H1 (cell line): ENCODE results near the gene CERT1. TPM values are rescaled to one million over a fixed set of nuclear protein-coding genes. Genes with fewer than 3 reads are reported as not detected.

Experiments used
- CTCF ChIA-PET: fragments of 300-600 bp; sonication (Branson Sonifier 250); formaldehyde crosslinking; loops from one replicate; lab custom pipeline; 2021; ENCODE audit not compliant: partially characterized antibody; lab: Charles Lee
- POLR2A ChIA-PET: fragments of 300-600 bp; sonication (Branson Sonifier 250); formaldehyde crosslinking; loops from one replicate; lab custom pipeline; 2021; ENCODE audit warnings: inconsistent platforms; ENCODE audit not compliant: partially characterized antibody; lab: Charles Lee
- DNase-seq, 2 experiments: peaks; one replicate each; pipeline versions ENCODE4 v3.0.0 to v3.0.0-alpha.2; 2010 to 2022; ENCODE audit warnings: low spot score in 2 of 2, low read depth in 1 of 2, mixed read lengths in 1 of 2
- FAIRE-seq: peaks from 2 replicates; lab custom pipeline; 2011; peaks lifted over from hg19 to GRCh38; lab: Jason Lieb, UNC
- H2AFZ ChIP-seq: 2 replicates; pipeline ENCODE4 v1.8.1; 2012; ENCODE audit warnings: low read length, inconsistent platforms
- H2AK5ac ChIP-seq: 2 replicates; pipeline ENCODE4 v1.6.1; 2013; ENCODE audit warnings: low read depth, low read length
- H2BK120ac ChIP-seq: replicated peaks from 2 replicates; pipeline ENCODE3; 2013; ENCODE audit warnings: low read depth, low read length, inconsistent platforms
- H2BK12ac ChIP-seq: 2 replicates; pipeline ENCODE4 v1.6.1; 2013; ENCODE audit warnings: low read depth, low read length
- H2BK15ac ChIP-seq: 2 replicates; pipeline ENCODE4 v1.6.1; 2013; ENCODE audit warnings: low read length
- H2BK20ac ChIP-seq: 2 replicates; pipeline ENCODE4 v1.6.1; 2013; ENCODE audit warnings: low read length
- H2BK5ac ChIP-seq: 2 replicates; pipeline ENCODE4 v1.6.1; 2013; ENCODE audit warnings: low read depth, low read length
- H3K14ac ChIP-seq: 2 replicates; pipeline ENCODE4 v1.6.1; 2013; ENCODE audit warnings: inconsistent platforms; ENCODE audit not compliant: insufficient read length
- H3K18ac ChIP-seq: 2 replicates; pipeline ENCODE4 v1.6.1; 2013; ENCODE audit warnings: low read length; ENCODE audit errors: extremely low read depth
- H3K23ac ChIP-seq: 2 replicates; pipeline ENCODE4 v1.6.1; 2013; ENCODE audit warnings: inconsistent platforms; ENCODE audit not compliant: insufficient read length
- H3K23me2 ChIP-seq: 2 replicates; pipeline ENCODE4 v1.6.1; 2013; ENCODE audit warnings: low read depth, low read length
- H3K27ac ChIP-seq: 2 replicates; pipeline ENCODE4 v1.6.1; 2011; ENCODE audit warnings: low read depth, low read length, inconsistent platforms
- H3K27me3 ChIP-seq, 4 experiments: replicated peaks in 1 of 4; 1 replicate in 1 of 4; 2 replicates in 3 of 4; pipeline versions ENCODE4 v1.6.1 to v1.8.1; 2011 to 2013; ENCODE audit warnings: low read length in 3 of 4, mild to moderate bottlenecking in 3 of 4, inconsistent platforms in 2 of 4, mixed read lengths in 2 of 4, moderate library complexity in 1 of 4; ENCODE audit not compliant: control insufficient read depth in 3 of 4, insufficient read depth in 3 of 4; ENCODE audit errors: extremely low read depth in 1 of 4
- H3K36me3 ChIP-seq, 4 experiments: 2 replicates each; pipeline versions ENCODE4 v1.6.1 to v1.8.1; 2011 to 2013; ENCODE audit warnings: mild to moderate bottlenecking in 4 of 4, low read length in 3 of 4, moderate library complexity in 2 of 4, control low read depth in 1 of 4, inconsistent platforms in 1 of 4; ENCODE audit not compliant: insufficient read depth in 4 of 4, control insufficient read depth in 2 of 4
- H3K4ac ChIP-seq: replicated peaks from 2 replicates; pipeline ENCODE3; 2013; ENCODE audit warnings: low read length, low read depth, mixed read lengths, inconsistent platforms; ENCODE audit not compliant: insufficient read length
- H3K4me1 ChIP-seq, 4 experiments: replicated peaks in 1 of 4; 1 replicate in 1 of 4; 2 replicates in 3 of 4; pipeline versions ENCODE4 v1.6.1 to v1.8.1; 2011 to 2013; ENCODE audit warnings: low read length in 3 of 4, inconsistent platforms in 2 of 4, mixed read lengths in 1 of 4; ENCODE audit not compliant: insufficient read depth in 4 of 4, control insufficient read depth in 3 of 4
- H3K4me2 ChIP-seq, 2 experiments: 2 replicates each; pipeline versions ENCODE4 v1.6.1 to v1.8.1; 2011 to 2013; ENCODE audit warnings: low read depth in 2 of 2, low read length in 2 of 2, control low read depth in 1 of 2, inconsistent platforms in 1 of 2, mild to moderate bottlenecking in 1 of 2; ENCODE audit not compliant: insufficient read depth in 1 of 2
- H3K4me3 ChIP-seq, 4 experiments: fragments of 200-600, 300-600 bp in 1 of 4; sonication (generic), shearing (Covaris generic), sonication (Bioruptor Twin) in 1 of 4; 2 replicates each; pipeline versions ENCODE4 v1.5.1 to v1.8.1; 2011 to 2016; ENCODE audit warnings: low read length in 4 of 4, low read depth in 3 of 4, control low read depth in 2 of 4, inconsistent platforms in 2 of 4, mild to moderate bottlenecking in 2 of 4, mixed read lengths in 1 of 4, moderate library complexity in 1 of 4; ENCODE audit not compliant: insufficient read depth in 2 of 4; ENCODE audit errors: extremely low read depth in 1 of 4
- H3K56ac ChIP-seq: replicated peaks from 2 replicates; pipeline ENCODE3; 2013; ENCODE audit warnings: low read depth, mild to moderate bottlenecking, mixed read lengths, low read length, inconsistent platforms; ENCODE audit not compliant: insufficient read length
- H3K79me1 ChIP-seq: 2 replicates; pipeline ENCODE4 v1.6.1; 2013; ENCODE audit warnings: low read depth, low read length, control low read depth
- H3K79me2 ChIP-seq, 2 experiments: 2 replicates each; pipeline versions ENCODE4 v1.6.1 to v1.8.1; 2012 to 2013; ENCODE audit warnings: low read length in 2 of 2, mild to moderate bottlenecking in 2 of 2, inconsistent platforms in 1 of 2; ENCODE audit not compliant: insufficient read depth in 2 of 2, control insufficient read depth in 1 of 2
- H3K9ac ChIP-seq, 4 experiments: replicated peaks in 1 of 4; 1 replicate in 1 of 4; 2 replicates in 3 of 4; pipeline versions ENCODE4 v1.6.1 to v1.8.1; 2011 to 2013; ENCODE audit warnings: low read depth in 3 of 4, low read length in 3 of 4, control low read depth in 2 of 4, mild to moderate bottlenecking in 2 of 4, moderate library complexity in 2 of 4, inconsistent platforms in 1 of 4; ENCODE audit errors: extremely low read depth in 1 of 4
- H3K9me3 ChIP-seq, 2 experiments: 2 replicates each; pipeline versions ENCODE4 v1.6.1 to v1.8.1; 2012 to 2013; ENCODE audit warnings: mild to moderate bottlenecking in 2 of 2, moderate library complexity in 2 of 2, control low read depth in 1 of 2, inconsistent platforms in 1 of 2, low read depth in 1 of 2, low read length in 1 of 2, mixed read lengths in 1 of 2; ENCODE audit not compliant: insufficient read depth in 2 of 2
- H4K20me1 ChIP-seq, 2 experiments: replicated peaks in 1 of 2; 2 replicates each; pipeline versions ENCODE3 to v1.8.1; 2011 to 2013; ENCODE audit warnings: inconsistent platforms in 2 of 2, low read length in 2 of 2, mild to moderate bottlenecking in 1 of 2; ENCODE audit not compliant: insufficient read depth in 2 of 2, control insufficient read depth in 1 of 2
- H4K5ac ChIP-seq: 2 replicates; pipeline ENCODE4 v1.6.1; 2013; ENCODE audit warnings: low read length, low read depth, mixed read lengths, inconsistent platforms; ENCODE audit not compliant: insufficient read length
- H4K8ac ChIP-seq: 2 replicates; pipeline ENCODE4 v1.8.0; 2013; ENCODE audit warnings: mild to moderate bottlenecking, moderate library complexity, low read length, inconsistent platforms; ENCODE audit not compliant: insufficient read depth; ENCODE audit errors: extremely low read depth
- H4K91ac ChIP-seq: replicated peaks from 2 replicates; pipeline ENCODE3; 2013; ENCODE audit warnings: low read length, mixed read lengths, inconsistent platforms; ENCODE audit not compliant: insufficient read length
- ATF2 ChIP-seq: IDR thresholded peaks from 2 replicates; pipeline ENCODE4 v1.6.1; 2012; ENCODE audit warnings: low read length, inconsistent platforms
- BACH1 ChIP-seq: IDR thresholded peaks from 2 replicates; pipeline ENCODE4 v1.6.1; 2012; ENCODE audit warnings: low read length, improper control_type of control experiment
- BRCA1 ChIP-seq: IDR thresholded peaks from 2 replicates; pipeline ENCODE4 v1.6.1; 2012; ENCODE audit warnings: low read depth, low read length, improper control_type of control experiment
- CBX5 ChIP-seq: fragments of 300-800, 300-1000 bp; sonication (generic); IDR thresholded peaks from 2 replicates; pipeline ENCODE4 v1.7.1; 2016; ENCODE audit warnings: antibody characterized with exemption, low read length, low read depth
- E2F6 ChIP-seq: IDR thresholded peaks from 2 replicates; pipeline ENCODE4 v1.6.1; 2012; ENCODE audit warnings: inconsistent platforms
- HDAC6 ChIP-seq: IDR thresholded peaks from one replicate; pipeline ENCODE4 v1.7.1; 2012; ENCODE audit warnings: low read depth, mild to moderate bottlenecking, inconsistent platforms, low read length, moderate library complexity
- KDM5A ChIP-seq: fragments of 200-600 bp; IDR thresholded peaks from 2 replicates; pipeline ENCODE4 v1.7.1; 2012; ENCODE audit warnings: mild to moderate bottlenecking, low read length, inconsistent platforms, mixed read lengths
- NANOG ChIP-seq: IDR thresholded peaks from 2 replicates; pipeline ENCODE4 v1.6.1; 2011; ENCODE audit warnings: low read length, low read depth, mild to moderate bottlenecking, inconsistent platforms; ENCODE audit not compliant: insufficient read depth, poor library complexity, severe bottlenecking
- PHF8 ChIP-seq: fragments of 200-600 bp; sonication (generic); conservative IDR thresholded peaks from 2 replicates; pipeline ENCODE4 v1.7.1; 2012; ENCODE audit warnings: low read depth, mild to moderate bottlenecking, inconsistent platforms, low read length, moderate library complexity
- RBBP5 ChIP-seq: IDR thresholded peaks from 2 replicates; pipeline ENCODE4 v1.7.1; 2012; ENCODE audit warnings: low read depth, mild to moderate bottlenecking, inconsistent platforms, low read length, moderate library complexity, borderline replicate concordance
- SIN3A ChIP-seq, 2 experiments: IDR thresholded peaks in 1 of 2; conservative IDR thresholded peaks in 1 of 2; 2 replicates each; pipeline ENCODE4 v1.6.1; 2011 to 2012; ENCODE audit warnings: low read length in 2 of 2, improper control_type of control experiment in 1 of 2, low read depth in 1 of 2, mild to moderate bottlenecking in 1 of 2
- WGBS, 2 experiments: shearing (Covaris generic) in 1 of 2; methylation state at CpG; one replicate each; pipeline versions ENCODE4 v1.1.6 to v1.1.7; 2013 to 2015; ENCODE audit warnings: low lambda C conversion rate in 2 of 2, mixed read lengths in 2 of 2, inconsistent platforms in 1 of 2, low coverage in 1 of 2, missing lambda C conversion rate in 1 of 2; ENCODE audit not compliant: insufficient replicate concordance in 2 of 2, insufficient coverage in 1 of 2, insufficient read length in 1 of 2; ENCODE audit errors: extremely low coverage in 1 of 2, missing lambda C conversion rate in 1 of 2; 5-methylcytosine and 5-hydroxymethylcytosine counted together
- polyA plus RNA-seq, 7 experiments: library from polyadenylated mRNA; depleted of rRNA in 3 of 7; stranded (reverse) in 5 of 7; unstranded in 2 of 7; fragments of >200 nt in 5 of 7; fragments of 200-250 nt in 2 of 7; gene quantifications; 1 replicate in 5 of 7; 2 replicates in 1 of 7; 4 replicates in 1 of 7; pipeline versions ENCODE4 v1.2.1 to v1.2.3, GENCODE V29; 2011 to 2013; ENCODE audit warnings: missing spikeins in 2 of 7, mixed read lengths in 2 of 7
- total RNA-seq: library from RNA; stranded (reverse); fragmentation: NEBNext Ultra II Directional; extraction: Animal tissue kit (Norgen Biotek cat#: 25700); gene quantifications from 2 replicates; pipeline ENCODE4 v1.2.1, GENCODE V29; 2021

CERT1 gene
- total and polyA plus RNA-seq, 2 of the 8 experiments (the other 6 are each of a cell fraction or from before 2014, with no cell fraction given) = 7.8 to 55.3 TPM

- no peak for FAIRE-seq
- H2BK15ac ChIP-seq = no peak overlapping the region
- H4K8ac ChIP-seq = no peak overlapping the region
- POLR2A ChIA-PET = interaction anchor here (0.8 kb wide), 1 partner anchor 25 kb away, joined by 3 read pairs; no protein-coding TSS in a partner anchor
- CTCF ChIA-PET = interaction anchor here (0.9 kb wide), 1 partner anchor 11 kb away, joined by 4 read pairs; no protein-coding TSS in a partner anchor
- 0 out of 7 replicates have a peak, but pooled peaks cover 0 to 3% (median 0%) of the 10 kb centered on the region in 4 experiments for H3K4me1 ChIP-seq
- H3K23me2 ChIP-seq = no peaks in the 10 kb centered on the region
- 91% methylated on average over 2 of the region's 2 CpGs; no CpG with 5 or more reads in 1 of the 2 experiments for WGBS, 2 experiments
- H3K56ac ChIP-seq = no peak overlapping the region
- H3K23ac ChIP-seq = no peak overlapping the region
- H2BK120ac ChIP-seq = no peak overlapping the region
- H3K79me2 ChIP-seq = peaks cover 0 to 3% of the 10 kb centered on the region in 2 experiments; a peak in 1 of 4 replicates
- H2AK5ac ChIP-seq = no peak overlapping the region
- no peaks in the 10 kb centered on the region for H3K36me3 ChIP-seq
- no peak overlapping the region for H3K27ac ChIP-seq
- no peak overlapping the region for H3K9ac ChIP-seq
- H2AFZ ChIP-seq = no peak overlapping the region
- no peak overlapping the region for H4K5ac ChIP-seq
- no peak overlapping the region for H2BK20ac ChIP-seq
- no peaks in the 10 kb centered on the region for H3K27me3 ChIP-seq
- no peaks in the 10 kb centered on the region for H3K9me3 ChIP-seq
- H3K4me2 ChIP-seq = no peak overlapping the region
- no peak for DNase-seq
- H3K18ac ChIP-seq = no peak overlapping the region
- no peaks in the 10 kb centered on the region for H4K20me1 ChIP-seq
- H2BK5ac ChIP-seq = no peak overlapping the region
- H3K4me3 ChIP-seq = no peak overlapping the region
- H3K4ac ChIP-seq = no peak overlapping the region
- H3K14ac ChIP-seq = no peak overlapping the region
- no peak overlapping the region for H2BK12ac ChIP-seq
- no peak overlapping the region for H4K91ac ChIP-seq
- H3K79me1 ChIP-seq = no peaks in the 10 kb centered on the region
- TF ChIP-seq CBX5 (no peak), NANOG (no peak), SIN3A (conservative IDR thresholded peaks at IDR 0.05 in 1 of 2, IDR thresholded peaks at IDR 0.05 in 1 of 2; ENCODE audit: low read depth in 1 of 2, low read length in 2 of 2) (no peak), E2F6 (no peak), ATF2 (no peak), PHF8 (no peak), HDAC6 (no peak), KDM5A (no peak), RBBP5 (no peak), BACH1 (no peak), BRCA1 (no peak)
Measured at GRCh38 chr5:75446068-75446467, 65.4 kb downstream of the CERT1 start.
